HFFc6 (cell line): ENCODE data around the gene TTYH2. TPM values are rescaled to one million over a fixed set of nuclear protein-coding genes. Genes with fewer than 3 reads are reported as not detected.

Source experiments
- DNase-seq: peaks from one replicate; pipeline ENCODE4 v3.0.0-alpha.2; 2018
- H3K27ac Mint-ChIP-seq: 2 replicates; pipeline ENCODE4 v1.8.0; 2020; ENCODE audit warnings: mild to moderate bottlenecking, mixed read lengths
- H3K27me3 Mint-ChIP-seq: 2 replicates; pipeline ENCODE4 v1.8.0; 2021; ENCODE audit warnings: mild to moderate bottlenecking, moderate library complexity, mixed read lengths; ENCODE audit not compliant: insufficient read depth
- H3K36me3 Mint-ChIP-seq: 2 replicates; pipeline ENCODE4 v1.8.0; 2021; ENCODE audit warnings: low read depth, mixed read lengths
- H3K4me1 Mint-ChIP-seq: 2 replicates; pipeline ENCODE4 v1.8.0; 2020; ENCODE audit warnings: low read depth, mixed read lengths
- H3K4me3 Mint-ChIP-seq: 2 replicates; pipeline ENCODE4 v1.8.0; 2020; ENCODE audit warnings: mild to moderate bottlenecking, moderate library complexity, mixed read lengths
- H3K9me3 Mint-ChIP-seq: 2 replicates; pipeline ENCODE4 v1.8.0; 2020; ENCODE audit warnings: mild to moderate bottlenecking, mixed read lengths
- total RNA-seq, 6 experiments: library from RNA; stranded (reverse); fragmentation: NEBNext Ultra II Directional; extraction: Animal tissue kit (Norgen Biotek cat#: 25700); gene quantifications; 2 replicates in 1 of 6; 3 replicates in 5 of 6; pipeline ENCODE4 v1.2.3, GENCODE V29; 2021
- TF ChIP-seq, protein P1 (sequence below): fragments of 200-600 bp; sonication (generic); IDR thresholded peaks from 2 replicates; pipeline ENCODE4 v1.5.0; 2021; ENCODE audit warnings: antibody characterized with exemption, mild to moderate bottlenecking

The TTYH2 gene
- total RNA-seq, 6 experiments from 2014 or later = 1.2 to 2.7 (median 1.9) TPM

- Mint-ChIP-seq H3K27me3 (peaks cover 40% of the 10 kb centered on the region), H3K4me1 (peaks cover 10% of the 10 kb centered on the region; the same call in 1 of the 2 replicates), H3K27ac (no peak overlapping the region), H3K4me3 (no peak overlapping the region), H3K36me3 (no peaks in the 10 kb centered on the region), H3K9me3 (no peaks in the 10 kb centered on the region)
- no peak for DNase-seq
- TF ChIP-seq, protein P1, sequence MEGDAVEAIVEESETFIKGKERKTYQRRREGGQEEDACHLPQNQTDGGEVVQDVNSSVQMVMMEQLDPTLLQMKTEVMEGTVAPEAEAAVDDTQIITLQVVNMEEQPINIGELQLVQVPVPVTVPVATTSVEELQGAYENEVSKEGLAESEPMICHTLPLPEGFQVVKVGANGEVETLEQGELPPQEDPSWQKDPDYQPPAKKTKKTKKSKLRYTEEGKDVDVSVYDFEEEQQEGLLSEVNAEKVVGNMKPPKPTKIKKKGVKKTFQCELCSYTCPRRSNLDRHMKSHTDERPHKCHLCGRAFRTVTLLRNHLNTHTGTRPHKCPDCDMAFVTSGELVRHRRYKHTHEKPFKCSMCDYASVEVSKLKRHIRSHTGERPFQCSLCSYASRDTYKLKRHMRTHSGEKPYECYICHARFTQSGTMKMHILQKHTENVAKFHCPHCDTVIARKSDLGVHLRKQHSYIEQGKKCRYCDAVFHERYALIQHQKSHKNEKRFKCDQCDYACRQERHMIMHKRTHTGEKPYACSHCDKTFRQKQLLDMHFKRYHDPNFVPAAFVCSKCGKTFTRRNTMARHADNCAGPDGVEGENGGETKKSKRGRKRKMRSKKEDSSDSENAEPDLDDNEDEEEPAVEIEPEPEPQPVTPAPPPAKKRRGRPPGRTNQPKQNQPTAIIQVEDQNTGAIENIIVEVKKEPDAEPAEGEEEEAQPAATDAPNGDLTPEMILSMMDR = no peak
These were observed 16.6 kb upstream of the TTYH2 start for GRCh38 chr17:74196541-74197317.

- Mint-ChIP-seq H3K9me3 (no peaks in the 10 kb centered on the region), H3K4me3 (no peak overlapping the region), H3K27ac (no peak overlapping the region), H3K4me1 (peaks cover 10% of the 10 kb centered on the region), H3K27me3 (peaks cover 47% of the 10 kb centered on the region), H3K36me3 (no peaks in the 10 kb centered on the region)
- DNase-seq = no peak
- TF ChIP-seq, protein P1 = no peak
These were observed 15.6 kb upstream of the TTYH2 start for GRCh38 chr17:74197801-74198200.

- Mint-ChIP-seq H3K4me1 (peaks cover 10% of the 10 kb centered on the region), H3K27ac (no peak overlapping the region), H3K9me3 (peaks cover 3% of the 10 kb centered on the region; the same call in 1 of the 2 replicates), H3K36me3 (peaks cover 4% of the 10 kb centered on the region), H3K4me3 (no peak overlapping the region), H3K27me3 (peaks cover 49% of the 10 kb centered on the region)
- TF ChIP-seq, protein P1 = no peak
- DNase-seq = no peak
These were observed 14.7 kb upstream of the TTYH2 start for GRCh38 chr17:74198694-74199093.

- Mint-ChIP-seq H3K4me3 (no peak overlapping the region), H3K9me3 (peaks cover 3% of the 10 kb centered on the region; the same call in 1 of the 2 replicates), H3K27me3 (peaks cover 49% of the 10 kb centered on the region), H3K36me3 (peaks cover 10% of the 10 kb centered on the region), H3K27ac (no peak overlapping the region), H3K4me1 (peaks cover 10% of the 10 kb centered on the region)
- TF ChIP-seq, protein P1 = peak; percentile 96
- no peak for DNase-seq
These were observed 13.9 kb upstream of the TTYH2 start for GRCh38 chr17:74199306-74200092.

DNA sequence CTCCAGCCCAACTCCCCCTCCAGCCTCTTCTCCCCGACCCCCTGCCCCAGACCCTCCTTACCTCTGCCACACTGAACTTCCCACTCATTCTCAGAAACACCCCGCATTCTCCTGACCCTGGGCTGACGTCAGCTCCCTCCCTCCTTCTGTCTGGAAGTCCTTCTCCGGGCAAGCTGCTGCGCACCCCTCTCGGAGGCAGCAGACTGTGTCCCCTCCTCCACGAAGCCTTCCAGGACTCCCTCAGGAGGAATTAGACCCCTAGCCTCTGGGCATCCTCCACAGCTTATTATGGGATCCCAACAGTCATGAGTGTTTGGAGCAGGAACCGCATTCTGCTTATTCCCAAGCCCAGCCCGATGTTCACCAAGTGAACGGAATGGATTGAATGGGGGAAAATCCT, 13.3 kb upstream of the TTYH2 start:
- Mint-ChIP-seq H3K36me3 (peaks cover 14% of the 10 kb centered on the region), H3K4me3 (no peak overlapping the region), H3K27me3 (peaks cover 45% of the 10 kb centered on the region), H3K4me1 (peaks cover 15% of the 10 kb centered on the region), H3K9me3 (peaks cover 3% of the 10 kb centered on the region; the same call in 1 of the 2 replicates), H3K27ac (no peak overlapping the region)
- TF ChIP-seq, protein P1 = no peak
- no peak for DNase-seq
